ENCODE measurements around the gene GPRIN2. TPM values are rescaled to one million over a fixed set of nuclear protein-coding genes. Genes with fewer than 3 reads are reported as not detected.
A peak's percentile ranks its signal among the peaks of the same experiment; 100 is the strongest.
"Not testable (repeated sequence)": the region's sequence is repeated elsewhere in the genome, so short reads cannot be mapped to it uniquely, and the experiment has no call there.

GPRIN2 gene
- total RNA-seq, 3 donors from 2014 or later: 17.2 to 58.7 (median 40.7) TPM

- intact Hi-C loops (cut with DNase I, micrococcal nuclease): no loop called here
- no peaks in the 10 kb centered on the region for H3K36me3 ChIP-seq (ENCODE audit: low read depth)
- H3K4me1 ChIP-seq (ENCODE audit: low read depth): no peaks in the 10 kb centered on the region
- DNase-seq (peak in 1 of 3 donors; percentile 47), ATAC-seq (peak; percentile 13)
- TF ChIP-seq CTCF (IDR thresholded peaks at IDR 0.05): no peak
- no peak overlapping the region for H3K4me3 ChIP-seq
- H3K9me3 ChIP-seq: no peaks in the 10 kb centered on the region
Observed at GRCh38 chr10:46530249-46531186, 25.9 kb downstream of the GPRIN2 start.

- H3K4me3 ChIP-seq; H3K36me3 ChIP-seq (ENCODE audit: low read depth); intact Hi-C loops (cut with DNase I, micrococcal nuclease); H3K9me3 ChIP-seq; H3K4me1 ChIP-seq (ENCODE audit: low read depth); ATAC-seq: not testable (repeated sequence)
- peak in 1 of 3 donors; percentile 19 for DNase-seq
Observed at GRCh38 chr10:46529742-46530141, 26.7 kb downstream of the GPRIN2 start.

GRCh38 chr10:46528675-46529615 is 27.5 kb downstream of the GPRIN2 start:
- DNase-seq: peak in 1 of 3 donors; percentile 22
- intact Hi-C loops (cut with DNase I, micrococcal nuclease): no loop called here

GRCh38 chr10:46528171-46528671 is 28.2 kb downstream of the GPRIN2 start:
- intact Hi-C loops (cut with DNase I, micrococcal nuclease): no loop called here
- DNase-seq: peak in 2 of 3 donors; percentile 27 to 55
- TF ChIP-seq CTCF (IDR thresholded peaks at IDR 0.05): no peak
- no peaks in the 10 kb centered on the region for H3K9me3 ChIP-seq
- H3K4me3 ChIP-seq: no peak overlapping the region
- ATAC-seq: no peak
- no peaks in the 10 kb centered on the region for H3K36me3 ChIP-seq (ENCODE audit: low read depth)
- H3K4me1 ChIP-seq (ENCODE audit: low read depth): peaks cover 8% of the 10 kb centered on the region

More at GRCh38 chr10:46528675-46529615, 27.5 kb downstream of the GPRIN2 start:
- Histone ChIP-seq H3K4me1 (ENCODE audit: low read depth) (peaks cover 5% of the 10 kb centered on the region), H3K9me3 (no peaks in the 10 kb centered on the region), H3K36me3 (ENCODE audit: low read depth) (no peaks in the 10 kb centered on the region), H3K4me3 (no peak overlapping the region)
- TF ChIP-seq CTCF (IDR thresholded peaks at IDR 0.05): no peak
- no peak for ATAC-seq

- H3K36me3 ChIP-seq (ENCODE audit: low read depth): no peaks in the 10 kb centered on the region
- intact Hi-C loops (cut with DNase I, micrococcal nuclease): no loop called here
- DNase-seq (peak in 1 of 3 donors; percentile 50), ATAC-seq (no peak)
- no peaks in the 10 kb centered on the region for H3K9me3 ChIP-seq
- TF ChIP-seq CTCF (IDR thresholded peaks at IDR 0.05): no peak
- no peak overlapping the region for H3K4me3 ChIP-seq
- peaks cover 8% of the 10 kb centered on the region for H3K4me1 ChIP-seq (ENCODE audit: low read depth)
Observed at GRCh38 chr10:46527241-46527811, 29.1 kb downstream of the GPRIN2 start.
